ENCODE data around the gene DNAH12. TPM values are rescaled to one million over a fixed set of nuclear protein-coding genes. Genes with fewer than 3 reads are reported as not detected.
"Not testable (repeated sequence)": the region's sequence is repeated elsewhere in the genome, so short reads cannot be mapped to it uniquely, and the experiment has no call there.

DNAH12 gene
- total RNA-seq, 2 donors from 2014 or later: 0.04 to 0.05 TPM

DNA sequence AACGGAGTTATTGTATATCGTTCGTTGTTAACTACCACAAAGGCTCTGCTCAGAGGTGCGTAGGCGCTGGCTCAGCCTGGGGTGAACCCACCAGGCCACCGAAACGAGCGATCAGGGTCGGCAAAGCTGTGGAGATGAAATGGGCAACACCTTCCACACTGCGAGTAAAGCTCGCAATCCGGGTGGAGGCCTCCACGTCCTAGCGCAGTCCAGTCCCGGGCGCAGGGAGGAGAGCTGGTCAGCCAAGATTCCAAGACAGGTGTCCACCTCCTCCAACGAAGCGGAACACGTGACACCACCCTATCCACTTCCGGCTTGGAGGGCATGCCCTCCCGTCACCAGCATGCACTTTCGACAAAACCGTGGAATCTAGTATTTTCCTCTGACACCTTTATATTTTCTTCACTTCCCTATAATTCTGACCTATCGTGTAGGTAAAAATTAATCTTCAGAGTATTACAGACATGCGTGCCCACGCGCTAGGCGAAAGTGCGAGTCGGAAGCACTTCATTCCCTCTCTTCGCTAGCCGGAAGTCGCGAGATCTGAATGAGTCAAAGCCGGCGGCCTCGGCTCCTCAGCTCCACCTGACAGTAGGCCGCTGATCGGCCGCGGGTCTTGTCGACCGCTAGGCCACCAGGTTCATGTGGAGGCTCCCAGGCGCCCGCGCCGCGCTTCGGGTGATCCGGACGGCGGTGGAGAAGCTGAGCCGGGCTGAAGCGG, 11.8 kb upstream of the DNAH12 start, which contains the start of gene PDE12:
PDE12 (plus strand) TSS at position 537 of the 721 bp plus-strand sequence; CDS start at position 643, 106 bp downstream.
- Mint-ChIP-seq H3K9me3 (no peaks in the 10 kb centered on the region), H3K36me3 (peaks cover 27 to 51% of the 10 kb centered on the region in 2 donors)
- peak; percentile 81 to 91 for DNase-seq (ENCODE audit: low spot score in 2 of 2)

DNA sequence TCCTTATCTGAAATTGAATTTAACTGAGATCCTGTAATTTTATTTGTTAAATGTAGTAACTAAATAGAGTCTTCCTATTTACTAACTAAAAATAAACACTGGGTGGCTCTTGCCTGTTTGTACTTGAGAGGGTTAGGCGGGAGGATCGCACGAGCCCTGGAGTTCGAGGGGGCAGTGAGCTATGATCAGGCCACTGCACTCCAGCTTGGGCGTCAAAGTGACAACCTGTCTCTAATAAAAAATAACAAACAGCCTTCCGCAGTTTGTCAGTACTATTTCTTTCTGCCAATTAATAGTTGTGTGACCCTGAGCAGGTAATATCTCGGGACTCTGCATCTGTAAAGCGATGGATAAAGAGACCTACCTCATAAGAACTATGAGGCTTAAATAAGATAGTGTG, 11.2 kb upstream of the DNAH12 start:
- no peaks in the 10 kb centered on the region for H3K9me3 Mint-ChIP-seq
- H3K27ac Mint-ChIP-seq: peak overlapping the region; percentile 99 to 100
- no peak for ATAC-seq
- peaks cover 27 to 47% of the 10 kb centered on the region in 2 donors for H3K36me3 Mint-ChIP-seq
- no peak for DNase-seq (ENCODE audit: low spot score in 2 of 2)

More for the DNA sequence above, 11.8 kb upstream of the DNAH12 start, which contains the start of gene PDE12:
- ATAC-seq: peak; percentile 87
- H3K27ac Mint-ChIP-seq: peak within 1 kb of the TSS; percentile 99 to 100

DNA sequence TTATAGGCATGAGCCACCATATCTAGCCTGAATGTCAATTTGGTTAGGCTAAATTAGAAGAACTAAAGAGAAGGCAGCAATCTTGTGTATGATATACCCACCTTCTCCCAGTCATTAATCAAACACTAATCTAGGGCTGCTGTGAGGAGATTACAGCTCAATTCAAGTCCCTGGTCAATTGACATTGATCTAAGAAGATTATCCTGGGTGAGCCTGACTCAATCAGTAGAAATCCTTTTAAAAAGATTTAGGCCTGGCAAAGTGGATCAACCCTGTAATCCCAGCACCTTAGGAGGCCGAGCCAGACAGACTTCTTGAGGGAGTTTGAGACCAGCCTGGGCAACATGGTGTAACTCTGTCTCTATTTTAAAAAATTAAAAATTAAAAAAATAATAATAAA, 2.5 kb upstream of the DNAH12 start:
- DNase-seq (ENCODE audit: low spot score in 2 of 2) (no peak), ATAC-seq (no peak)
- H3K27ac Mint-ChIP-seq: no peak overlapping the region
- no peaks in the 10 kb centered on the region for H3K9me3 Mint-ChIP-seq
- no peaks in the 10 kb centered on the region for H3K36me3 Mint-ChIP-seq

DNA sequence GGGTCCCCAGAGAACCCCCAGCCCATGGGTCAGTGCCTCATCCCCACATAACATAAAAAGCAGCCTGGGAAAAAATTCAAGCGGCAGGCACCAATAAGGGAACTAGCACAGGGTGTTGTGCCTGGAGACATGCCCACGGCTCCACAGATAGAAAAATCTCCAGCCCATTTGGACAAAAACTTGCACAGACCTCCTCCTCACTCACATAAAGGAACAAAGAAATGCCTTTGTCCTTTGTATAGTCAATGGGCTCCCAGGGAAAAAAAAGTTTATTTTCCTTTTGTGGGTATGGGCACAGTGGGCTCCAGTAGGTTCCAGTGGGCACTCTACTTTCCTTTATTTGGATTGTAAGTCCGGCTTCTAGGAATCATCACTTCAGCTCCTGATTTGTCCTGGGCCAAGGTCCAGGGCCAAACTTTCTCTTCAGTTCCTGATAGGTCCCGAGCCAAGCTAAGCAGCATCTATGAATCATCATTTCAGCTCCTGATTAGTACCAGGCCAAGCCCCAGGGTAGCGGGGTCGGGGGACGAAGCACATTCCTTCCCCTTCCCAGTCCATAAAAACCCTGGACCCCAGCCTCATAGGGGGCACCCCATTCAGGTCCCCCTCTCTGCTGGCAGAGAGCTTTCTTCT, 1.6 kb upstream of the DNAH12 start:
- Mint-ChIP-seq H3K9me3 (no peaks in the 10 kb centered on the region), H3K36me3 (no peaks in the 10 kb centered on the region), H3K27ac (no peak overlapping the region)
- DNase-seq (ENCODE audit: low spot score in 2 of 2) (no peak), ATAC-seq (no peak)

DNA sequence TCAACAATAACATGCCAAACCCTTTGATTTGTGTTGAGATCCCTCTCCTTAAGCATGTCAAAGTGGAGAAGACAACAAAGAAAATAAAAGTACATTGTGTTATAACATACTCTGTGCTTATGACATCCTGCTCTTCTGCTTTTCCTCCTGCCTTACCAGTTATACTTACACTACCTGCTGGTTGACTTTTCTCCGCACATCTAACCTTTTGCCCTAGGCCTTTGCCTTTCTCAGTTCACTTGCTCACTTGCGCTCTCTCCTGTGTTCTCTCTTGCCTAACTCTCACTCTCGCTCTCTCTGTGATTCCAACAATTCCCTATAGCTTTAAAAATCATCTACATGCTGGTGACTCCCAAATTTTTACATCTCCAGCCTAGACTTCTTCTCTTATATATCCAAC, 5.7 kb downstream of the DNAH12 start:
- Mint-ChIP-seq H3K27ac (no peak overlapping the region), H3K9me3 (no peaks in the 10 kb centered on the region), H3K36me3 (no peaks in the 10 kb centered on the region)
- DNase-seq (ENCODE audit: low spot score in 2 of 2): no peak
- ATAC-seq: no peak

DNA sequence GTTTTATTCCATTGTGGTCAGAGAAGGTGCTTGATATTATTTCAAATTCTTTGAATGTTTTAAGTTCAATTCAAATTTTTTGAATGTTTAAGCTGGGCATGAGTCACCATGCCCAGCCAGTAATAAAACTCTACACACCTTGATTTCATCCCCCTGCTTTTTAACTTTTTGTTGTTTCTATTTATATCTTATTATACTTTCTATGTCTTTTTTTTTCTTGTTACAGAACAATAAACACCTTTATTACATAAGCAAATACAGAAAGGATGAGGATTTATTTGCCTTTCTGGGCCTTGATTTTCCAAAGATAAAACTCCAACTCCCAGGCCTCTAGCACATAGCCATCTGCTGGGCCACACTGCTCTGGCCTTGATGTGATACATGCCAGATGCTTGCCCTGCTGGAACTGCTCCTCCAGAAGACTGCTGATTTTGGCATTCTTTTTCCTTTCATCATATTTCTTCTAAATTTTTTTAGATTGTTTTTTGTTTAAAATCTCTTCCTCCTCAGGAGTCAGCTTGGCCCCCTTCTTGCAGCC, 14.0 kb downstream of the DNAH12 start:
- DNase-seq (ENCODE audit: low spot score in 2 of 2): no peak
- H3K27ac Mint-ChIP-seq: no peak overlapping the region
- H3K9me3 Mint-ChIP-seq: peaks cover 0 to 6% of the 10 kb centered on the region in 2 donors

DNA sequence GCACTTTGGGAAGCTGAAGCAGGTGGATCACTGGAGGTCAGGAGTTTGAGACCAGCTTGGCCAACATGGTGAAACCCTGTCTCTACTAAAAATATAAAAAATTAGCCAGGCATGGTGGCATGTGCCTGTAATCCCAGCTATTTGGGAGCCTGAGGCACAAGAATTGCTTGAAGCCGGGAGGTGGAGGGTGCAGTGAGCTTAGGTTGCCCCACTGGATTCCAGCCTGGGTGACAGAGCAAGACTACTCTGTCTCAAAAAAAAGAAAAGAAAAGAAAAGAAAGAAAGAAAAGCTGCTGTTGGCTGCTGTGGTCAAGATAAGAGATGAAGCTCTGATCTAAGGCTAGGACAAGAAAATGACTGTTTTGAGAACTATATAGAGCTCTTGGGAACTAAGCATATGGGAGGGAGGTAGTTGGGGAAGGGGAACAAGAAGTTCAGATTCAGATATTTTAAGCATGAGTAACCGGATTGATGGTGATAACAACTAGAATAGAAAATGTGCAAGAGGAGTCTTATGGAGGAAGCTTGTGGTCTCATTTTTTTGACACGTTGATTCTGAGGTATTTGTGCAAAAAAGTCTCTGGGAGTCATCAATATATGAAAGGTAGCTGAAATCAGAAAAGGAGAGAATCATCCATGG, 25.7 kb downstream of the DNAH12 start:
- ATAC-seq (no peak), DNase-seq (ENCODE audit: low spot score in 2 of 2) (no peak)
- Mint-ChIP-seq H3K9me3 (no peaks in the 10 kb centered on the region), H3K27ac (no peak overlapping the region), H3K36me3 (no peaks in the 10 kb centered on the region)

More for the DNA sequence above, 14.0 kb downstream of the DNAH12 start:
- H3K36me3 Mint-ChIP-seq: no peaks in the 10 kb centered on the region
- no peak for ATAC-seq

DNA sequence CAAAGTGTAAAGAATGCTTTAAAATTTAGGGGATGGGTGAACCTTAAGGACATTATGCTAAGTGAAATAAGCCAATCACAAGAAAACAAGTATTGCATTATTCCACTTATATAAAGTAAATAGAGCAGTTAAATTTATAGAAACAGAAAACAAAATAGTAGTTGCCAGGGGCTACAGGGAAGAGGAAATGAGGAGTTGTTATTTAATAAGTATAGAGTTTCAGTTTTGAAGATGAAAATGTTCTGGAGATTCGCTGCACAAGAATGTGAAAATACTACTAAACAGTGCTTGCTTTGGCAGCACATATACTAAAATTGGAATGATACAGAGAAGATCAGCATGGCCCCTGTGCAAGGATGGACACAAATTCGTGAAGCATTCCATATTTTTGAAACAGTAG, 32.0 kb downstream of the DNAH12 start:
- H3K9me3 Mint-ChIP-seq: no peaks in the 10 kb centered on the region
- H3K27ac Mint-ChIP-seq: no peak overlapping the region
- ATAC-seq (no peak), DNase-seq (ENCODE audit: low spot score in 2 of 2) (no peak)
- no peaks in the 10 kb centered on the region for H3K36me3 Mint-ChIP-seq

DNA sequence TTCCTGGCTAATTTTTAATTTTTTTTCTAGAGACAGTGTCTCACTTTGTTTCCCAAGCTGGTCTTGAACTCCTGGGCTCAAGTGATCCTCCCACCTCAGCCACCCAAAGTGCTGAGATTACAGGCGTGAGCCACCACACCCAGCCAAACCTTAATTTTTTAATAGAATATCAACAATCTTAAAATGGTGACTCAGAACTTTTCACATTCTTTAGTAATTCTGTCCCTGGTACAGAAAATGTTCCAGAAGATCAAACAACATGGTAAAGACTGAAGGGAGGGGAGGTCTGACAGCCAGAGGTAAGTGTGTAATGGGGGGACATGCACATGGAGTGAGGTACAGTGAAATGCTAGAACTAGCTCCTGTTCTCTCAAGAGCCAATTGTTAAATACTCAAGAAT, 38.2 kb downstream of the DNAH12 start:
- Mint-ChIP-seq H3K9me3 (no peaks in the 10 kb centered on the region), H3K36me3 (no peaks in the 10 kb centered on the region), H3K27ac (no peak overlapping the region)
- no peak for DNase-seq (ENCODE audit: low spot score in 2 of 2)
- no peak for ATAC-seq

DNA sequence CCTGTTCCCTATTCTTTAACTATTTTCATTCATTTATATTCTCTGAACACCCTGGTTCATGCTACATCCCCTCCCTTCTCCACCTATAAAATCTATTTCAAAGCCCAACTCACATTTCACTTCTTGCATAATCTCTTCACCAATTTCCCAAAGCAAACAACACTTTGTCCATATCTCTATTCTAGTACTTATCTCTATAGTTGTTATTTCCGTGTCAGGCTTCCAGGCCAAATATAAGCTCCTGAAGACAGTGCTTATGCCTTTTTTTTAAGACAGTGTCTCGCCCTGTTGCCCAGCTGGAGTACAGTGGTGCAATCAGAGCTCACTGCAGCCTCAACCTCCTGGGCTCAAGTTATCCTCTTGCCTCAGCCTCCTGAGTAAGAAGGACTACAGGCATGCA, 43.6 kb downstream of the DNAH12 start:
- ATAC-seq (no peak), DNase-seq (ENCODE audit: low spot score in 2 of 2) (no peak)
- Mint-ChIP-seq H3K36me3 (no peaks in the 10 kb centered on the region), H3K27ac (no peak overlapping the region), H3K9me3 (no peaks in the 10 kb centered on the region)

DNA sequence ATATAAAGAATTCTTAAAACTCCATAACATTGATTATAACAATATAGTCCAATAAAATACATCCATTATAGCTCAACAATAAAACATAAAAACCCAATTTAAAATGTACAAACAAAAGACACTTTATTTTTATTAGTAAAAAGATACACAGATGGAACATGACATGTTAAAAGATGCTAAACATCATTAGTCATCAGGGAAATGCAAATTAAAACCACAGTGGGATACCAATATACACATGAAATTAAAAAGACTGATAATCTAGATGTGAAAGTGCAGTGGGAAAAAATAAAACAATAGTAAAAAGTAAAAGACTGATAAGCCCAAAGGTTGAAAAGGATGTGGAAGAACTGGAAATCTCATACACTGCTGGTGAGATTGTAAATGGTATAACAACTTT, 46.2 kb downstream of the DNAH12 start:
- Mint-ChIP-seq H3K36me3 (no peaks in the 10 kb centered on the region), H3K9me3 (no peaks in the 10 kb centered on the region), H3K27ac (no peak overlapping the region)
- DNase-seq (ENCODE audit: low spot score in 2 of 2): no peak
- ATAC-seq: no peak

DNA sequence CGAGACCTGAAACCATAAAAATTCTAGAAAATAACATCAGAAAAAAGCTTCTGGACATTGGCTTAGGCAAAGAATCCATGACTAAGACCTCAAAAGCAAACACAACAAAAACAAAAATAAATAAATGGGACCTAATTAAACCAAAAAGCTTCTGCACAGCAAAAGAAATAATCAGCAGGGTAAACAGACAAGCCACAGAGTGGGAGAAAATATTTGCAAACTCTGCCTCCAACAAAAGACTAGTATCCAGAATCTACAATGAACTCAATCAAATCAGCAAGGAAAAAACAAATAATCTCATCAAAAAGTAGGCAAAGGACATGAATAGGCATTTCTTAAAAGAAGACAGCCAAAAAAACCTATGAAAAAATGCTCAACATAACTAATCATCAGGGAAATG, 59.6 kb downstream of the DNAH12 start:
- Mint-ChIP-seq H3K36me3 (no peaks in the 10 kb centered on the region), H3K27ac (no peak overlapping the region), H3K9me3 (no peaks in the 10 kb centered on the region)
- no peak for ATAC-seq
- DNase-seq (ENCODE audit: low spot score in 2 of 2): no peak

DNA sequence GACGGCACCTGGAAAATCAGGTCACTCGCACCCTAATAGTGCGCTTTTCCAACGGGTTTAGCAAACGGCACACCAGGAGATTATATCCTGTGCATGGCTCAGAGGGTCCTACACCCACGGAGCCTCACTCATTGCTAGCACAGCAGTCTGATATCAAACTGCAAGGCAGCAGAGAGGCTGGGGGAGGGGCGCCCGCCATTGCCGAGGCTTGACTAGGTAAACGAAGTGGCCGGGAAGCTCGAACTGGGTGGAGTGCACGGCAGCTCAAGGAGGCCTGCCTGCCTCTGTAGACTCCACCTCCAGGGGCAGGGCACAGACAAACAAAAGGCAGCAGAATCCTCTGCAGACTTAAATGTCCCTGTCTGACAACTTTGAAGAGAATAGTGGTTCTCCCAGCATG, 67.0 kb downstream of the DNAH12 start:
- not testable (repeated sequence) for DNase-seq (ENCODE audit: low spot score in 2 of 2)

DNA sequence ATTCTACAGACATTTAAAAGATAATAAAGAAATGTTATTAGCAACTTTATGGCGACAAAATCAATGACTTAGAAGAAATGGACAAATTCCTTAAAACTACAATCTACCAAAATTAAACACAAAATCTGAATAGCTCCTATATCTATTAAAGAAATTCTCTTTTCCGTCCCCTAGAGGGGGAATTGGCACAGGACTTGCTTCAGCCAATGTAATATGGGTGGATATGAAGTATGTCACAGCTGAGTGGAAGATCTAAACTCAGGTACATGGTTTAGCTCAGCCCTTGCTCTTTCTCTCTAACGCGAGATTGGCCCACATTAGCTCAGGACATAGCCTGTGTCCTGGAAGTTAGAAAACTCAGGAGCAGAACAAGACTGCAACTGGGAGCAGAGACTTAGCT, 79.3 kb downstream of the DNAH12 start:
- H3K27ac Mint-ChIP-seq: no peak overlapping the region
- ATAC-seq: no peak
- H3K36me3 Mint-ChIP-seq: no peaks in the 10 kb centered on the region
- no peak for DNase-seq (ENCODE audit: low spot score in 2 of 2)
- no peaks in the 10 kb centered on the region for H3K9me3 Mint-ChIP-seq

More for the DNA sequence above, 67.0 kb downstream of the DNAH12 start:
- not testable (repeated sequence) for ATAC-seq, H3K36me3 Mint-ChIP-seq, H3K27ac Mint-ChIP-seq, H3K9me3 Mint-ChIP-seq

DNA sequence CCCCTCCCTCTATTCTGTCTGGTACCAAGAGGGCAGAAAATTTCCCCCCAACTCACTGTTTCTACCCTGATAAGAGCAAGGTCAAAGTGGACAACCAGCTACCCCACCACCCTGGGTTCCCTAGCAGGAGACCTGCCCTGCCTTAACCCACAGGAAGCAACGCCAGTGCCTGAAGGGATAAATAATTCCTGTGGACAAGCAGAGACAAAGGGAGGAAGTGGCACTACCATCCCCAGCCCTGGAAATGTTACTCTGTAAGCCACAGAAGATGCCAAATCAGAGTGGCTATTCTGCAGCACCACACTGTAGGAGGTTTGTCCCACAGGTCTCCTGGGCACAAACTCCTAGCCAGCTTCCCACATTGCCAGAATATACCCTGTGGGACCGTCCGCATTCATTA, 80.1 kb downstream of the DNAH12 start:
- Mint-ChIP-seq H3K27ac (no peak overlapping the region), H3K36me3 (no peaks in the 10 kb centered on the region), H3K9me3 (no peaks in the 10 kb centered on the region)
- ATAC-seq (no peak), DNase-seq (ENCODE audit: low spot score in 2 of 2) (no peak)

DNA sequence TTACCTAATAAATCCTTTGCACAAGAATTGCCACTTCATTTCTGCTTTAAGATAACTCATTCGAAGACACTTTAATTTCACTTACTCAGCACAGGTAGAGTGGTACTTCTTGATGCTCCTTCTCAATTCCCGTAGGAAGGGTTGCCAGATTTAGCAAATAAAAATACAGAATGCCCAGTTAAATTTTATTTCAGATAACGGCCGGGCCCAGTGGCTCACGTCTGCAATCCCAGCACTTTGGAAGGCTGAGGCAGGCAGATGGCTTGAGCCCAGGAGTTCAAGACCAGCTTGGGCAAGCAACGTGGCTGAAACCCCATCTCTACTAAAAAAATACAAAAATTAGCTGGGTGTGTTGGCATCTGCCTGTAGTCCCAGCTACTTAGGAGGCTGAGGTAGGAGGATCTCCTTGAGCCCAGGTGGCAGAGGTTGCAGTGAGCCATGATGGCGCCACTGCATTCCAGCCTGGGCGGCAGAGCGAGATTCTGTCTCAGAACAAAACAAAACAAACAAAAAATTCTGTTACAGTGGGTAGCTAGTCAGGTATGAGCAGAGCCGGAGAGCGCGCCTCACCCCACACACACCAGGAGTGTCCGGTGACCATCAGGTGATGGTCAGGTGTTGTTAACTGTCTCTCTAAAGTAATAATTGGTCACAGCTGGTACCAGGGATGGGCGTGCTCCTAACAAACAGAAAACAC, 92.8 kb downstream of the DNAH12 start:
- Mint-ChIP-seq H3K27ac (no peak overlapping the region), H3K36me3 (no peaks in the 10 kb centered on the region), H3K9me3 (no peaks in the 10 kb centered on the region)
- ATAC-seq: no peak
- no peak for DNase-seq (ENCODE audit: low spot score in 2 of 2)

Data from activated naive CD4-positive, alpha-beta T cell treated with anti-CD3 and anti-CD28 coated beads, Interleukin-2, amount 50 U/mL, for 72 hours (primary cell).